Epithelial cell of esophagus (primary cell): ENCODE results near the gene WDR31.

Experiments
- DNase-seq: peaks from one replicate; pipeline ENCODE4 v3.0.0; 2010; ENCODE audit warnings: low read depth
- H3K4me3 ChIP-seq: 2 replicates; pipeline ENCODE4 v1.5.1; 2011; ENCODE audit warnings: mild to moderate bottlenecking, low read length, control low read depth
- TF ChIP-seq, protein P1 (sequence below): IDR thresholded peaks from 2 replicates; pipeline ENCODE4 v1.5.1; 2011; ENCODE audit warnings: low read depth, mild to moderate bottlenecking, low read length, control low read depth, inconsistent platforms; ENCODE audit not compliant: insufficient read depth; ENCODE audit errors: missing control alignments

WDR31 gene

GRCh38 chr9:113328045-113328782 is 11.9 kb downstream of the WDR31 start:
- TF ChIP-seq, protein P1, sequence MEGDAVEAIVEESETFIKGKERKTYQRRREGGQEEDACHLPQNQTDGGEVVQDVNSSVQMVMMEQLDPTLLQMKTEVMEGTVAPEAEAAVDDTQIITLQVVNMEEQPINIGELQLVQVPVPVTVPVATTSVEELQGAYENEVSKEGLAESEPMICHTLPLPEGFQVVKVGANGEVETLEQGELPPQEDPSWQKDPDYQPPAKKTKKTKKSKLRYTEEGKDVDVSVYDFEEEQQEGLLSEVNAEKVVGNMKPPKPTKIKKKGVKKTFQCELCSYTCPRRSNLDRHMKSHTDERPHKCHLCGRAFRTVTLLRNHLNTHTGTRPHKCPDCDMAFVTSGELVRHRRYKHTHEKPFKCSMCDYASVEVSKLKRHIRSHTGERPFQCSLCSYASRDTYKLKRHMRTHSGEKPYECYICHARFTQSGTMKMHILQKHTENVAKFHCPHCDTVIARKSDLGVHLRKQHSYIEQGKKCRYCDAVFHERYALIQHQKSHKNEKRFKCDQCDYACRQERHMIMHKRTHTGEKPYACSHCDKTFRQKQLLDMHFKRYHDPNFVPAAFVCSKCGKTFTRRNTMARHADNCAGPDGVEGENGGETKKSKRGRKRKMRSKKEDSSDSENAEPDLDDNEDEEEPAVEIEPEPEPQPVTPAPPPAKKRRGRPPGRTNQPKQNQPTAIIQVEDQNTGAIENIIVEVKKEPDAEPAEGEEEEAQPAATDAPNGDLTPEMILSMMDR, result no peak
- no peak for DNase-seq
- no peak overlapping the region for H3K4me3 ChIP-seq

DNA sequence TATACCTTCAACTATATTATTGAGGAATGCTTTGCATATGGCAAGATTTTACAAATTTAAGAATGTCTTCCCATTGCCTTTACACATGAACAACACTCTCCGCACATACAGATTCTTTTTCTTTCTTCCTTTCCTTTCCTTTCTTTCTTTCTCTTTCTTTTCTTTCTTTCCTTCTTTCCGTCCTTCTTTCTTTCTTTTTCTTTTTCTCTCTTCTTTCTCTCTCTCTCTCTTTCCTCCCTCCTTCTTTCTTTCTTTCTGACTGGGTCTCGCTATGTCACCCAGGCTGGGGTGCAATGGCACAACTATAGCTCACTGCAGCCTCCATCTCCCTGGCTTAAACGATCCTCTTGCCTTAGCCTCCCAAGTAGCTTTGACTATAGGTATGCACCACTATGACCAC is 13.8 kb downstream of the WDR31 start:
- H3K4me3 ChIP-seq, result no peak overlapping the region
- TF ChIP-seq, protein P1, result no peak
- DNase-seq, result no peak

GRCh38 chr9:113322671-113323070 is 17.4 kb downstream of the WDR31 start:
- DNase-seq, result no peak
- H3K4me3 ChIP-seq, result no peak overlapping the region
- TF ChIP-seq, protein P1, result no peak

DNA sequence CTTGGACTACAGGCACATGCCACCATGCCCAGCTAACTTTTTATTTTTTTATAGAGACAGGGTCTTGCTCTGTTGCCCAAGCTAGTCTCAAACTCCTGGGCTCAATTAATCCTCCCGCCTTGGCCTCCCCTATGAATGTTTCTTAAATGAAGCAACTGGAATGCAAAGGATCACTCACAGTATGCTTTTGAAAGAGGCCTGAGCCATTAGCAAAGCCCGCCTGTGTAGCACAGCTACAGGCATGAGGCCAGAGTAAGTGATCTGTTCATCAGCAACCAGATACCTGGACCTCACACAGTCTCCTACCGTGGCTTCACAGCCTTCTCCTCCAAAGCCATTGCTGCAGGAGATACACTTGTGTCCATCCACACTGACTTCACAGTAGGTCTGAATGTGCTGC is 20.0 kb downstream of the WDR31 start:
- H3K4me3 ChIP-seq, result no peak overlapping the region
- DNase-seq, result no peak
- TF ChIP-seq, protein P1, result no peak

- no peak overlapping the region for H3K4me3 ChIP-seq
- TF ChIP-seq, protein P1, result no peak
- no peak for DNase-seq
Observed at GRCh38 chr9:113319054-113319453, 21.0 kb downstream of the WDR31 start.

- no peak for DNase-seq
- H3K4me3 ChIP-seq, result no peak overlapping the region
- TF ChIP-seq, protein P1, result no peak
Observed at GRCh38 chr9:113317777-113318176, 22.3 kb downstream of the WDR31 start.

DNA sequence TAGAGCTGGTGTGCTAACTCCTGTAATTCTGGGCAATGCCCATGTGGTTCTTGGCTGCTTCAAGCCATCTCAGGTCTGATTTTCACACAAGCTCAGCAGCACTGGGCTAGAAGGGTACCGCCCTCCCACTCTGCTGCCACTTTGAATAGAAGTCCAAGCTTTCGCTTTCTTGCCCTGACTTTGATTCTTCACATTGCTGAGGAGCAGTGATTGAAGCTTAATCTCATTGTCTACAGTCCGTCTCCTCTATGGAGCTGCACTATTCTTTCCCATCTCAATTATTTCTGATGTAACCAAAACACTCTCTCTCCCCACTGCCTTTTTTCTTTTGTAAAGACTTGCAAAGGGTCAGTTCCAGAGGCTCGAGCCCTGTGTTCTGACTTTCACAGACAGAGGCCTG is 24.0 kb downstream of the WDR31 start:
- no peak overlapping the region for H3K4me3 ChIP-seq
- DNase-seq, result no peak
- TF ChIP-seq, protein P1, result no peak
